PC-3 (cell line): Measurements from ENCODE around the gene IL7R. TPM values are rescaled to one million over a fixed set of nuclear protein-coding genes. Genes with fewer than 3 reads are reported as not detected.

Source experiments
- ATAC-seq: fragments of 200-7000 bp; cut with Tn5 transposase; 2 replicates; pipeline ENCODE4 v1.9.1; 2020; ENCODE audit warnings: mild to moderate bottlenecking, moderate library complexity
- BruUV-seq: library from RNA; stranded (reverse); fragments of 400-500 nt; replicated peaks from 2 replicates; lab custom pipeline; 2021; lab: Mats Ljungman, UMichigan
- CTCF ChIA-PET: fragments of 300-600 bp; sonication (Branson Sonifier 250); formaldehyde crosslinking; loops from one replicate; lab custom pipeline; 2022; ENCODE audit warnings: antibody characterized with exemption; lab: Charles Lee
- POLR2A ChIA-PET: fragments of 300-600 bp; sonication (Branson Sonifier 250); formaldehyde crosslinking; loops from one replicate; lab custom pipeline; 2022; ENCODE audit warnings: antibody characterized with exemption; ENCODE audit not compliant: unreplicated experiment; lab: Charles Lee
- DNase-seq: peaks from one replicate; pipeline ENCODE4 v3.0.0-alpha.2; 2015
- H2AFZ ChIP-seq: fragments of 300-600 bp; sonication (generic); 2 replicates; pipeline ENCODE4 v1.6.0; 2016; ENCODE audit warnings: antibody characterized with exemption, low read length
- H3F3A ChIP-seq: fragments of 300-600 bp; sonication (generic); one replicate; pipeline ENCODE4 v1.6.0; 2017; ENCODE audit warnings: antibody characterized with exemption, low read length, control low read depth, mild to moderate bottlenecking; ENCODE audit not compliant: unreplicated experiment
- H3K27ac ChIP-seq: fragments of 300-600 bp; sonication (generic); 2 replicates; pipeline ENCODE4 v1.5.1; 2016; ENCODE audit warnings: mild to moderate bottlenecking, low read length
- H3K27me3 ChIP-seq: fragments of 300-600 bp; sonication (generic); 2 replicates; pipeline ENCODE4 v1.6.1; 2016; ENCODE audit warnings: low read length, mixed read lengths
- H3K36me3 ChIP-seq: fragments of 300-600 bp; sonication (generic); 2 replicates; pipeline ENCODE4 v1.6.1; 2016; ENCODE audit warnings: low read depth, mixed run types, low read length, mixed read lengths
- H3K4me1 ChIP-seq: fragments of 300-600 bp; sonication (generic); 2 replicates; pipeline ENCODE4 v1.5.1; 2016; ENCODE audit warnings: low read length; ENCODE audit not compliant: insufficient read depth
- H3K4me2 ChIP-seq: fragments of 300-600 bp; sonication (generic); 2 replicates; pipeline ENCODE4 v1.6.0; 2016; ENCODE audit warnings: low read length
- H3K4me3 ChIP-seq: fragments of 300-600 bp; sonication (generic); 2 replicates; pipeline ENCODE4 v1.5.1; 2016; ENCODE audit warnings: mild to moderate bottlenecking, low read length, mixed read lengths
- H3K79me2 ChIP-seq: fragments of 300-600 bp; sonication (generic); 2 replicates; pipeline ENCODE4 v1.6.1; 2017; ENCODE audit warnings: low read length, mixed read lengths
- H3K9ac ChIP-seq: fragments of 300-600 bp; sonication (generic); 2 replicates; pipeline ENCODE4 v1.6.0; 2016; ENCODE audit warnings: mild to moderate bottlenecking, low read length
- H3K9me2 ChIP-seq: fragments of 300-600 bp; sonication (generic); replicated peaks from 2 replicates; pipeline ENCODE4 v1.6.1; 2016; ENCODE audit warnings: mixed run types, low read length, mixed read lengths
- H3K9me3 ChIP-seq: fragments of 300-600 bp; sonication (generic); 2 replicates; pipeline ENCODE4 v1.6.1; 2016; ENCODE audit warnings: low read length, mixed read lengths
- H4K20me1 ChIP-seq: fragments of 300-600 bp; sonication (generic); 2 replicates; pipeline ENCODE4 v1.6.1; 2016; ENCODE audit warnings: low read length, mixed read lengths
- CTCF ChIP-seq: fragments of 300-600 bp; sonication (generic); conservative IDR thresholded peaks from 2 replicates; pipeline ENCODE4 v1.5.1; 2017; ENCODE audit warnings: antibody characterized with exemption, low read depth, mild to moderate bottlenecking, low read length
- EZH2 ChIP-seq: fragments of 300-600 bp; sonication (generic); IDR thresholded peaks from one replicate; pipeline ENCODE4 v1.6.1; 2017; ENCODE audit warnings: antibody characterized with exemption, mild to moderate bottlenecking, low read length; ENCODE audit not compliant: unreplicated experiment
- EZH2phosphoT487 ChIP-seq: fragments of 300-600 bp; sonication (generic); IDR thresholded peaks from 2 replicates; pipeline ENCODE4 v1.6.1; 2018; ENCODE audit warnings: mild to moderate bottlenecking, antibody characterized with exemption, low read length, borderline replicate concordance
- intact Hi-C: fragments of 100-400 bp; cut with micrococcal nuclease; formaldehyde crosslinking; loops from 2 replicates; pipeline ENCODE4 v1.9.0; 2023
- total RNA-seq: library from RNA; depleted of rRNA; stranded (reverse); fragments of >200 nt; gene quantifications from 2 replicates; pipeline ENCODE4 v1.2.3, GENCODE V29; 2014

Gene IL7R
- total RNA-seq, 1 experiment from 2014 or later, result 7.4 TPM

- Histone ChIP-seq H3K4me3 (no peak overlapping the region), H2AFZ (no peak overlapping the region), H3K9me2 (no peaks in the 10 kb centered on the region), H3K4me1 (no peaks in the 10 kb centered on the region), H3K9ac (no peak overlapping the region), H3K9me3 (no peaks in the 10 kb centered on the region), H3K36me3 (no peaks in the 10 kb centered on the region), H3F3A (no peaks in the 10 kb centered on the region), H3K79me2 (no peaks in the 10 kb centered on the region), H4K20me1 (no peaks in the 10 kb centered on the region), H3K4me2 (no peak overlapping the region), H3K27ac (no peak overlapping the region), H3K27me3 (no peaks in the 10 kb centered on the region)
- CTCF ChIA-PET, result no interaction called here
- intact Hi-C loops, result no loop called here
- no peak for DNase-seq
- ATAC-seq, result no peak
- TF ChIP-seq EZH2phosphoT487, result no peak
- TF ChIP-seq EZH2, result no peak
- no peak for TF ChIP-seq CTCF
- BruUV-seq, result no TSS peak
- POLR2A ChIA-PET, result no interaction called here
Observed at GRCh38 chr5:35823347-35824098, 33.2 kb upstream of the IL7R start.

DNA sequence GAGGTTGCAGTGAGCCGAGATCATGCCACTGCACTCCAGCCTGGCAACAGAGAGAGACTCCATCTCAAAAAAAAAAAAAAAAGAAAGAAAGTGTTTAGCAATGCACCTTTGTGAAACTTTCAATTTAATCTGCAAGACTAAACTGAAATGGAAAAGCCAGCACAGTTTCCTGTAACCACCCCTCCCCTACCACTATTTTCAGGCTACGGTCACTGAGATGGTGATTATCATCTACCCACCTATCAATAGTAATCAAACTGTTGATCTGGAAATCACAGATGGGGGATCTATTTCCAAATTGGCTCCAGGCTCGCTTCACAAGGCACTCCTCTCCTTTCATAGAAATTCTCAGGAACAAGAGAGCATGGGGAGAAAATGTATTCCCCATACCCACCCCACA, 30.6 kb upstream of the IL7R start:
- no TSS peak for BruUV-seq
- Histone ChIP-seq H3K4me1 (no peaks in the 10 kb centered on the region), H3K36me3 (no peaks in the 10 kb centered on the region), H3K27ac (no peak overlapping the region), H3K9ac (no peak overlapping the region), H3K79me2 (no peaks in the 10 kb centered on the region), H3K4me3 (no peak overlapping the region), H3K9me3 (no peaks in the 10 kb centered on the region), H3K27me3 (no peaks in the 10 kb centered on the region), H2AFZ (no peak overlapping the region), H3K4me2 (no peak overlapping the region), H3F3A (no peaks in the 10 kb centered on the region), H3K9me2 (no peaks in the 10 kb centered on the region), H4K20me1 (no peaks in the 10 kb centered on the region)
- ATAC-seq (no peak), DNase-seq (no peak)
- ChIA-PET POLR2A (no interaction called here), CTCF (no interaction called here)
- intact Hi-C loops, result no loop called here
- no peak for TF ChIP-seq EZH2phosphoT487
- no peak for TF ChIP-seq EZH2
- no peak for TF ChIP-seq CTCF

DNA sequence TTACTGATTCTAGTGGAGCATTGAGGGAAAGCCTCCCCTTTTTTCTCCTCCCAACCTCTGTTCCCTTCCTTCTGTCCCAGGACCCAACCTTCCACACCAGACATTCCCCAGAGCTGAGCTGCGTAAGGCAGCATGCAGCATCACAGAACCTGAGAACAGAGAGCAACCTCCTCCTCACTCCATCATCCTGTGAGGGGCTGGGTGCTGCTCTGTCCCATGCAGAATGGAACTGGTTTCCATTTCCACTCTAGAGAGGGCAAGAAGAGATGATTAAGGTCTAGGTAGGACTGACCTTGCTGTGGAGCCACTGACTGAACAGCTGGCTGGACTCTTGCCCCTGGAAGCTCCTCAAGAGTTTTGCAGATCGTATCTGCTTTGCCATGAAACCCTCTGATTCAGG, 30.1 kb upstream of the IL7R start:
- no peaks in the 10 kb centered on the region for H4K20me1 ChIP-seq
- H3K27ac ChIP-seq, result no peak overlapping the region
- no peaks in the 10 kb centered on the region for H3K36me3 ChIP-seq
- no peaks in the 10 kb centered on the region for H3K79me2 ChIP-seq
- no peaks in the 10 kb centered on the region for H3K9me3 ChIP-seq
- H3K4me1 ChIP-seq, result no peaks in the 10 kb centered on the region
- CTCF ChIA-PET, result interaction anchor here (0.6 kb wide), 1 partner anchor 45 kb away, joined by 13 read pairs; no protein-coding TSS in a partner anchor
- H3K27me3 ChIP-seq, result no peaks in the 10 kb centered on the region
- ATAC-seq (no peak), DNase-seq (no peak)
- intact Hi-C loops, result no loop called here
- no peak overlapping the region for H2AFZ ChIP-seq
- H3K4me3 ChIP-seq, result no peak overlapping the region
- no peaks in the 10 kb centered on the region for H3K9me2 ChIP-seq
- BruUV-seq, result no TSS peak
- POLR2A ChIA-PET, result no interaction called here
- no peak overlapping the region for H3K4me2 ChIP-seq
- no peak for TF ChIP-seq EZH2
- no peak for TF ChIP-seq CTCF
- no peak overlapping the region for H3K9ac ChIP-seq
- H3F3A ChIP-seq, result no peaks in the 10 kb centered on the region
